K562 (cell line): ENCODE measurements around the gene RPL36AL. TPM values are rescaled to one million over a fixed set of nuclear protein-coding genes. Genes with fewer than 3 reads are reported as not detected.
A peak's percentile ranks its signal among the peaks of the same experiment; 100 is the strongest.

ENCODE experiments used
- ATAC-seq: fragments of 200-7000 bp; cut with Tn5 transposase; 3 replicates; pipeline ENCODE4 v1.9.1; 2020; ENCODE audit warnings: moderate library complexity
- BruUV-seq: library from RNA; stranded (reverse); fragments of 400-500 nt; replicated peaks from 2 replicates; lab custom pipeline; 2021; lab: Mats Ljungman, UMichigan
- CTCF ChIA-PET: fragments of 300-600 bp; formaldehyde crosslinking; extraction: SDS; loops from one replicate; lab custom pipeline; 2021; ENCODE audit warnings: low intra/inter-chr PET ratio; lab: Yijun Ruan, JAX
- POLR2A ChIA-PET: fragments of 300-600, 350-650 bp; sonication (Branson Sonifier 250); formaldehyde crosslinking; extraction: SDS; loops from one replicate; lab custom pipeline; 2021; ENCODE audit warnings: antibody characterized with exemption, inconsistent platforms; lab: Yijun Ruan, JAX
- DNase-seq, 4 experiments: peaks; one replicate each; pipeline versions ENCODE4 v3.0.0 to v3.0.0-alpha.2; 2011 to 2018; ENCODE audit warnings: low spot score in 3 of 4, mixed read lengths in 3 of 4; ENCODE audit errors: extremely low read depth in 1 of 4
- FAIRE-seq: peaks from 2 replicates; lab custom pipeline; 2011; peaks lifted over from hg19 to GRCh38; lab: Jason Lieb, UNC
- H2AFZ ChIP-seq: 2 replicates; pipeline ENCODE4 v1.6.0; 2011; ENCODE audit warnings: low read depth, low read length, control low read depth, inconsistent platforms
- H3K27ac ChIP-seq: fragments of 200-600 bp; 3 replicates; pipeline ENCODE4 v1.8.0; 2011; ENCODE audit warnings: low read depth, mild to moderate bottlenecking, control low read depth, inconsistent platforms, low read length, moderate library complexity, mixed read lengths; ENCODE audit errors: extremely low read depth
- H3K27me3 ChIP-seq, 2 experiments: fragments of 300-600 bp in 1 of 2; 2 replicates in 1 of 2; 3 replicates in 1 of 2; pipeline versions ENCODE4 v1.6.0 to v1.8.0; 2011; ENCODE audit warnings: inconsistent platforms in 2 of 2, low read length in 2 of 2, mild to moderate bottlenecking in 1 of 2, mixed read lengths in 1 of 2, moderate library complexity in 1 of 2; ENCODE audit not compliant: control insufficient read depth in 2 of 2, insufficient read depth in 2 of 2
- H3K36me3 ChIP-seq: fragments of 300-600 bp; 3 replicates; pipeline ENCODE4 v1.8.0; 2011; ENCODE audit warnings: mild to moderate bottlenecking, low read length, inconsistent platforms; ENCODE audit not compliant: control insufficient read depth, insufficient read depth
- H3K4me1 ChIP-seq, 2 experiments: fragments of 200-600 bp in 1 of 2; replicated peaks in 1 of 2; 2 replicates in 1 of 2; 3 replicates in 1 of 2; pipeline versions ENCODE4 v1.5.1 to v1.8.0; 2011; ENCODE audit warnings: inconsistent platforms in 2 of 2, low read length in 2 of 2, mild to moderate bottlenecking in 1 of 2, mixed read lengths in 1 of 2, moderate library complexity in 1 of 2; ENCODE audit not compliant: control insufficient read depth in 2 of 2, insufficient read depth in 2 of 2
- H3K4me2 ChIP-seq: 2 replicates; pipeline ENCODE4 v1.6.1; 2011; ENCODE audit warnings: low read length, control low read depth, inconsistent platforms, mixed read lengths; ENCODE audit not compliant: insufficient read depth
- H3K4me3 ChIP-seq: fragments of 200-600 bp; sonication (generic), shearing (Covaris generic); 2 replicates; pipeline ENCODE4 v1.5.1; 2016; ENCODE audit warnings: control low read depth, inconsistent platforms
- H3K79me2 ChIP-seq: fragments of 200-600 bp; 3 replicates; pipeline ENCODE4 v1.8.0; 2011; ENCODE audit warnings: low read length, inconsistent platforms; ENCODE audit not compliant: control insufficient read depth, insufficient read depth
- H3K9ac ChIP-seq, 2 experiments: 2 replicates each; pipeline versions ENCODE4 v1.6.0 to v1.6.1; 2011; ENCODE audit warnings: low read depth in 2 of 2, low read length in 2 of 2, control low read depth in 1 of 2, inconsistent platforms in 1 of 2, mild to moderate bottlenecking in 1 of 2, mixed read lengths in 1 of 2; ENCODE audit not compliant: insufficient read depth in 1 of 2
- H3K9me1 ChIP-seq: one replicate; pipeline ENCODE4 v1.6.0; 2011; ENCODE audit warnings: inconsistent platforms, mild to moderate bottlenecking, low read length, moderate library complexity; ENCODE audit not compliant: control insufficient read depth, insufficient read depth
- H3K9me3 ChIP-seq: replicated peaks from 2 replicates; pipeline ENCODE4 v1.5.1; 2011; ENCODE audit warnings: low read depth, low read length, inconsistent platforms; ENCODE audit not compliant: control insufficient read depth, insufficient read depth
- H4K20me1 ChIP-seq: replicated peaks from 2 replicates; pipeline ENCODE4 v1.6.1; 2011; ENCODE audit warnings: low read length, inconsistent platforms, mixed read lengths; ENCODE audit not compliant: control insufficient read depth, insufficient read depth
- CCNT2 ChIP-seq: IDR thresholded peaks from 2 replicates; pipeline ENCODE4 v1.6.1; 2011; ENCODE audit warnings: borderline replicate concordance, low read depth, mild to moderate bottlenecking, moderate library complexity, mixed read lengths, low read length; ENCODE audit not compliant: insufficient read length; ENCODE audit errors: extremely low read depth
- WHSC1 ChIP-seq: IDR thresholded peaks from one replicate; pipeline ENCODE4 v1.6.1; 2012; ENCODE audit warnings: low read length, control low read depth, inconsistent platforms
- ZNF121 ChIP-seq: sonication (generic); formaldehyde crosslinking; conservative IDR thresholded peaks from 2 replicates; pipeline ENCODE4 v1.8.0; 2022; ENCODE audit warnings: missing genetic modification reagents
- WGBS: fragments of 100-300 bp; shearing (Covaris generic); methylation state at CpG from one replicate; pipeline ENCODE4 v1.1.6; 2016; ENCODE audit warnings: low coverage, mixed read lengths; ENCODE audit not compliant: insufficient coverage; ENCODE audit errors: missing lambda C conversion rate; 5-methylcytosine and 5-hydroxymethylcytosine counted together
- in situ Hi-C: fragments of 300-500 bp; cut with MboI; formaldehyde crosslinking; loops from 4 replicates; pipeline ENCODE4 v1.15.0; 2018; ENCODE audit warnings: inconsistent platforms, mixed read lengths
- intact Hi-C: fragments of 100-400 bp; cut with micrococcal nuclease; formaldehyde crosslinking; loops from 2 replicates; pipeline ENCODE4 v1.14.2; 2022
- polyA plus RNA-seq, 8 experiments: library from polyadenylated mRNA; depleted of rRNA in 4 of 8; stranded (reverse) in 5 of 8; unstranded in 3 of 8; fragments of >200 nt; fragmentation: Nextera tagmentation in 2 of 8; fragmentation: Illumina TruSeq in 1 of 8; extraction: Ambion mirVana in 2 of 8; extraction: Trizol in 1 of 8; gene quantifications; 2 replicates each; pipeline versions ENCODE4 v1.2.1 to v1.2.3, GENCODE V29; 2011 to 2014; ENCODE audit warnings: inconsistent platforms in 1 of 8, missing spikeins in 1 of 8
- total RNA-seq, 7 experiments: library from RNA; depleted of rRNA in 6 of 7; stranded (reverse); fragments of >200 nt in 6 of 7; fragmentation: Illumina TruSeq in 2 of 7; extraction: Trizol in 2 of 7; gene quantifications; 2 replicates each; pipeline versions ENCODE4 v1.2.1 to v1.2.3, GENCODE V29; 2011 to 2021; ENCODE audit warnings: low replicate concordance in 1 of 7
- TF ChIP-seq, protein P1 (sequence below), 2 experiments: fragments of 450-650 bp; IDR thresholded peaks; 2 replicates each; pipeline ENCODE4 v1.6.1; 2016; ENCODE audit warnings: mild to moderate bottlenecking in 2 of 2, borderline replicate concordance in 1 of 2, low read depth in 1 of 2, moderate library complexity in 1 of 2

RPL36AL gene
- total and polyA plus RNA-seq, 9 of the 15 experiments (the other 6 are each of a cell fraction or from before 2014, with no cell fraction given), result 146 to 674 (median 360) TPM

DNA sequence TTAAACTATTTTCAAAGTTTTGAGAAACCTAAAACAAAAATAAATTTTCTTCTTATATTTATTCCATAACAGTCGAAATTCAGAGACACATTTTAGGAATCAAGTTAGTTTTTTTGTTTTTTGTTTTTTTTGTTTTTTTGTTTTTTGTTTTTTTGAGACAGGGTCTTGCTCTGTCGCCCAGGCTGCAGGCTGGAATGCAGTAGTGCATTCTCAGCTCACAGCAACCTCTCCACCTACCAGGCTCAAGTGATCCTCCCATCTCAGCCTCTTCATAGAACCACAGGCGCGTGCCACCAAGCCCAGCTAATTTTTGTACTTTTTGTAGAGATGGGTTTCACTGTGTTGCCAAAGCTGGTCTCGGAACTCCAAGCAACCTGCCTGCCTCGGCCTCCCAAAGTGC, 33.1 kb upstream of the RPL36AL start:
- DNase-seq, result no peak
- Histone ChIP-seq H3K9ac (no peak overlapping the region), H3K9me3 (no peaks in the 10 kb centered on the region), H3K9me1 (no peaks in the 10 kb centered on the region), H3K27ac (no peak overlapping the region), H3K36me3 (peaks cover 58% of the 10 kb centered on the region), H3K4me2 (no peak overlapping the region), H4K20me1 (no peaks in the 10 kb centered on the region), H3K4me1 (no peaks in the 10 kb centered on the region; a peak in 1 of 5 replicates), H3K27me3 (no peaks in the 10 kb centered on the region), H2AFZ (no peak overlapping the region), H3K4me3 (no peak overlapping the region), H3K79me2 (no peaks in the 10 kb centered on the region; the same call in 2 of the 3 replicates)
- intact Hi-C loops (no loop called here), in situ Hi-C loops (no loop called here)
- no peak for FAIRE-seq
- WGBS, result 89% methylated on average over 4 of the region's 6 CpGs
- POLR2A ChIA-PET, result no interaction called here
- no peak for ATAC-seq
- CTCF ChIA-PET, result no interaction called here
- BruUV-seq, result no TSS peak
- TF ChIP-seq ZNF121, result peak; percentile 59; the same call in 1 of the 2 replicates
- TF ChIP-seq CCNT2, result no peak
- TF ChIP-seq, all 486 proteins: peak for 1

GRCh38 chr14:49642163-49642562, 21.7 kb upstream of the RPL36AL start:
- Histone ChIP-seq H3K79me2 (peaks cover 45% of the 10 kb centered on the region), H3K27me3 (no peaks in the 10 kb centered on the region), H3K4me3 (no peak overlapping the region), H2AFZ (no peak overlapping the region), H3K4me2 (no peak overlapping the region), H3K9ac (no peak overlapping the region; a peak in 1 of 4 replicates)
- no peak for DNase-seq
- intact Hi-C loops, result no loop called here
- TF ChIP-seq, protein P1, sequence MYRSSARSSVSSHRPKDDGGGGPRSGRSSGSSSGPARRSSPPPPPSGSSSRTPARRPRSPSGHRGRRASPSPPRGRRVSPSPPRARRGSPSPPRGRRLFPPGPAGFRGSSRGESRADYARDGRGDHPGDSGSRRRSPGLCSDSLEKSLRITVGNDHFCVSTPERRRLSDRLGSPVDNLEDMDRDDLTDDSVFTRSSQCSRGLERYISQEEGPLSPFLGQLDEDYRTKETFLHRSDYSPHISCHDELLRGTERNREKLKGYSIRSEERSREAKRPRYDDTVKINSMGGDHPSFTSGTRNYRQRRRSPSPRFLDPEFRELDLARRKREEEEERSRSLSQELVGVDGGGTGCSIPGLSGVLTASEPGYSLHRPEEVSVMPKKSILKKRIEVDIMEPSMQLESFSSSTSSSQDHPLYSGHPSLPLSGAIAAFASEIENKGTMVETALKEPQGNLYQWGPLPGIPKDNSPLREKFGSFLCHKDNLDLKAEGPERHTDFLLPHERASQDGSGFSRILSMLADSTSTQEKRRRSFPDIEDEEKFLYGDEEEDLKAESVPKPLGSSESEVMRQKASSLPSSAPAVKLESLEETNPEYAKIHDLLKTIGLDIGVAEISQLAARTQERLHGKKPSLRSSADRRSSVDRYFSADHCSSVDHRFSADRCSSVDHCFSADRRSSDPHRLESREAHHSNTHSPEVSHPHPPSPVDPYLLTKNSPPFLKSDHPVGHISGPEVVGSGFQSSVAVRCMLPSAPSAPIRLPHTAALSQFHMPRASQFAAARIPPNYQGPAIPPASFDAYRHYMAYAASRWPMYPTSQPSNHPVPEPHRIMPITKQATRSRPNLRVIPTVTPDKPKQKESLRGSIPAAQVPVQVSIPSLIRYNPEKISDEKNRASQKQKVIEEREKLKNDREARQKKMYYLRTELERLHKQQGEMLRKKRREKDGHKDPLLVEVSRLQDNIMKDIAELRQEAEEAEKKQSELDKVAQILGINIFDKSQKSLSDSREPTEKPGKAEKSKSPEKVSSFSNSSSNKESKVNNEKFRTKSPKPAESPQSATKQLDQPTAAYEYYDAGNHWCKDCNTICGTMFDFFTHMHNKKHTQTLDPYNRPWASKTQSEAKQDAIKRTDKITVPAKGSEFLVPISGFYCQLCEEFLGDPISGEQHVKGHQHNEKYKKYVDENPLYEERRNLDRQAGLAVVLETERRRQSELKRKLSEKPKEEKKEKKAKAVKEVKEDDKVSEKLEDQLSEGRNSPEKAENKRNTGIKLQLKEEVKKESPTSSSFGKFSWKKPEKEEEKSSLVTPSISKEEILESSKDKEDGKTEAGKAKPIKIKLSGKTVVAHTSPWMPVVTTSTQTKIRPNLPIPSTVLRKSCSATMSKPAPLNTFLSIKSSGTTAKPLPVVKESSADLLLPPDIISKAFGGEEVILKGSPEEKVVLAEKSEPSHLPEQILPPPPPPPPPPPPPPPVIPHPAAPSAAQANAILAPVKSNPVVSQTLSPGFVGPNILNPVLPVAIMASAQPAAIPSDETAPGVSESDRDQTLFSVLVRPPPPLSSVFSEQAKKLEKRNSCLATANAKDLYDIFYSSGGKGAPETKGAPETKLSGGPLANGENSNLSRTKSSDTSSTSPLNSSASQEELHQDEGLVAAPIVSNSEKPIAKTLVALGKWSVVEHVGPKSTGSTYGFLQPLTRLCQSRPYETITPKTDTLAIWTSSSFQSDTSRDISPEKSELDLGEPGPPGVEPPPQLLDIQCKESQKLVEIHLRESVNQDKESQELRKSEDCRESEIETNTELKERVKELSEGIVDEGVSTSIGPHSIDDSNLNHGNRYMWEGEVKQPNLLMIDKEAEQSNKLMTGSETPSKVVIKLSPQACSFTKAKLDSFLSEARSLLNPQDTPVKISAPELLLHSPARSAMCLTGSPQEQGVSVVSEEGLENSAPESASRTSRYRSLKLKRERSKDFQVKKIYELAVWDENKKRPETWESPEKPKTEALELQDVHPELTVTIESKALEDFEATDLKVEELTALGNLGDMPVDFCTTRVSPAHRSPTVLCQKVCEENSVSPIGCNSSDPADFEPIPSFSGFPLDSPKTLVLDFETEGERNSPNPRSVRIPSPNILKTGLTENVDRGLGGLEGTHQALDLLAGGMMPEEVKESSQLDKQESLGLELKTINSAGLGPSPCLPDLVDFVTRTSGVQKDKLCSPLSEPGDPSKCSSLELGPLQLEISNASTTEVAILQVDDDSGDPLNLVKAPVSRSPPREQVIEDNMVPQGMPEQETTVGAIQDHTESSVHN (IDR thresholded peaks at IDR 0.05; ENCODE audit: borderline replicate concordance in 1 of 2, low read depth in 1 of 2), result 0 out of 4 replicates have a peak, but pooled peaks of 1 of the 2 experiments have one; percentile 13
- no peak for TF ChIP-seq WHSC1
- TF ChIP-seq, all 486 proteins: peak for 1
- Histone ChIP-seq H3K4me1 (peaks cover 0 to 6% of the 10 kb centered on the region in 2 experiments; a peak in 3 of 5 replicates), H3K9me1 (no peaks in the 10 kb centered on the region), H3K36me3 (peaks cover 51% of the 10 kb centered on the region), H3K9me3 (no peaks in the 10 kb centered on the region), H4K20me1 (no peaks in the 10 kb centered on the region), H3K27ac (no peak overlapping the region)
- in situ Hi-C loops, result loop anchor here (25.0 kb wide), 1 partner anchor 470 kb away; the partner anchor contains the start of gene VCPKMT
- no TSS peak for BruUV-seq
- POLR2A ChIA-PET, result interaction anchor here (1.1 to 1.5 kb wide), 2 partner anchors 8 to 125 kb away, joined by 4 to 5 read pairs; partner anchors contain the start of gene KLHDC2
- ATAC-seq, result no peak
- FAIRE-seq, result no peak
- CTCF ChIA-PET, result no interaction called here
